ENCODE data around the gene DOLPP1. TPM values are rescaled to one million over a fixed set of nuclear protein-coding genes. Genes with fewer than 3 reads are reported as not detected.
A peak's percentile ranks its signal among the peaks of the same experiment; 100 is the strongest.
"Not testable (repeated sequence)": the region's sequence is repeated elsewhere in the genome, so short reads cannot be mapped to it uniquely, and the experiment has no call there.

DOLPP1 gene
- 10.3 and 10.5 TPM in 2 replicates for total RNA-seq

- Histone ChIP-seq H2AFZ (ENCODE audit: low read length) (peak within 1 kb of the TSS; percentile 99), H3K4me2 (ENCODE audit: insufficient read depth, low read length) (peak within 1 kb of the TSS; percentile 99), H3K36me3 (ENCODE audit: insufficient read depth, low read length) (no peaks in the 10 kb centered on the region), H4K20me1 (ENCODE audit: insufficient read depth, low read length) (peaks cover 5% of the 10 kb centered on the region), H3K4me1 (ENCODE audit: insufficient read depth, low read length) (peaks cover 14% of the 10 kb centered on the region), H3K27ac (ENCODE audit: low read depth, low read length) (peak within 1 kb of the TSS; percentile 64), H3K27me3 (ENCODE audit: insufficient read depth, low read length) (no peaks in the 10 kb centered on the region), H3K4me3 (ENCODE audit: insufficient read depth, low read length) (peak within 1 kb of the TSS; percentile 97), H3K9me3 (ENCODE audit: low read depth, low read length) (no peaks in the 10 kb centered on the region), H3K79me2 (ENCODE audit: insufficient read depth, low read length) (peaks cover 28% of the 10 kb centered on the region)
- peak; percentile 100 for DNase-seq (ENCODE audit: insufficient read length, low spot score, missing footprints)
- TF ChIP-seq CTCF (IDR thresholded peaks at IDR 0.05; ENCODE audit: extremely low read depth, low read depth, low read length) = no peak
These were observed at the start of gene DOLPP1 for GRCh38 chr9:129080601-129081387. Gene DOLPP1, plus strand, starts transcription at chr9:129081111. Its CDS starts 21 bp downstream, at chr9:129081132.

- no peak for TF ChIP-seq CTCF (IDR thresholded peaks at IDR 0.05; ENCODE audit: extremely low read depth, low read depth, low read length)
- Histone ChIP-seq H3K36me3 (ENCODE audit: insufficient read depth, low read length) (no peaks in the 10 kb centered on the region), H3K4me1 (ENCODE audit: insufficient read depth, low read length) (peaks cover 14% of the 10 kb centered on the region)
These were observed 49.4 kb upstream of the DOLPP1 start for GRCh38 chr9:129031514-129031913.

GRCh38 chr9:129032541-129033159 is 48.3 kb upstream of the DOLPP1 start:
- peaks cover 8% of the 10 kb centered on the region for H4K20me1 ChIP-seq (ENCODE audit: insufficient read depth, low read length)
- peaks cover 13% of the 10 kb centered on the region for H3K79me2 ChIP-seq (ENCODE audit: insufficient read depth, low read length)
- H3K27me3 ChIP-seq (ENCODE audit: insufficient read depth, low read length) = no peaks in the 10 kb centered on the region
- H3K27ac ChIP-seq (ENCODE audit: low read depth, low read length) = no peak overlapping the region
- no peak overlapping the region for H2AFZ ChIP-seq (ENCODE audit: low read length)
- H3K9me3 ChIP-seq (ENCODE audit: low read depth, low read length) = no peaks in the 10 kb centered on the region
- no peak overlapping the region for H3K4me2 ChIP-seq (ENCODE audit: insufficient read depth, low read length)
- DNase-seq (ENCODE audit: insufficient read length, low spot score, missing footprints) = peak; percentile 14
- TF ChIP-seq CTCF (IDR thresholded peaks at IDR 0.05; ENCODE audit: extremely low read depth, low read depth, low read length) = no peak
- H3K4me3 ChIP-seq (ENCODE audit: insufficient read depth, low read length) = no peak overlapping the region
- no peaks in the 10 kb centered on the region for H3K36me3 ChIP-seq (ENCODE audit: insufficient read depth, low read length)
- peaks cover 13% of the 10 kb centered on the region for H3K4me1 ChIP-seq (ENCODE audit: insufficient read depth, low read length)

More at GRCh38 chr9:129031514-129031913, 49.4 kb upstream of the DOLPP1 start:
- no peaks in the 10 kb centered on the region for H3K9me3 ChIP-seq (ENCODE audit: low read depth, low read length)
- DNase-seq (ENCODE audit: insufficient read length, low spot score, missing footprints) = no peak
- no peak overlapping the region for H2AFZ ChIP-seq (ENCODE audit: low read length)
- H3K27me3 ChIP-seq (ENCODE audit: insufficient read depth, low read length) = no peaks in the 10 kb centered on the region
- no peak overlapping the region for H3K27ac ChIP-seq (ENCODE audit: low read depth, low read length)
- no peak overlapping the region for H3K4me3 ChIP-seq (ENCODE audit: insufficient read depth, low read length)
- no peak overlapping the region for H3K4me2 ChIP-seq (ENCODE audit: insufficient read depth, low read length)
- peaks cover 6% of the 10 kb centered on the region for H4K20me1 ChIP-seq (ENCODE audit: insufficient read depth, low read length)
- peaks cover 13% of the 10 kb centered on the region for H3K79me2 ChIP-seq (ENCODE audit: insufficient read depth, low read length)

GRCh38 chr9:129033216-129033615 is 47.7 kb upstream of the DOLPP1 start:
- H4K20me1 ChIP-seq (ENCODE audit: insufficient read depth, low read length) = peaks cover 14% of the 10 kb centered on the region

GRCh38 chr9:129035838-129036237 is 45.1 kb upstream of the DOLPP1 start:
- H3K4me1 ChIP-seq (ENCODE audit: insufficient read depth, low read length) = peaks cover 21% of the 10 kb centered on the region
- H3K27me3 ChIP-seq (ENCODE audit: insufficient read depth, low read length); H3K36me3 ChIP-seq (ENCODE audit: insufficient read depth, low read length); H3K9me3 ChIP-seq (ENCODE audit: low read depth, low read length); DNase-seq (ENCODE audit: insufficient read length, low spot score, missing footprints); H3K27ac ChIP-seq (ENCODE audit: low read depth, low read length): not testable (repeated sequence)
- peak overlapping the region; percentile 100 for H2AFZ ChIP-seq (ENCODE audit: low read length)
- peaks cover 34% of the 10 kb centered on the region for H3K79me2 ChIP-seq (ENCODE audit: insufficient read depth, low read length)
- peak overlapping the region; percentile 99 for H3K4me2 ChIP-seq (ENCODE audit: insufficient read depth, low read length)
- H4K20me1 ChIP-seq (ENCODE audit: insufficient read depth, low read length) = peaks cover 20% of the 10 kb centered on the region
- H3K4me3 ChIP-seq (ENCODE audit: insufficient read depth, low read length) = peak overlapping the region; percentile 99

More at GRCh38 chr9:129033216-129033615, 47.7 kb upstream of the DOLPP1 start:
- Histone ChIP-seq H3K4me1 (ENCODE audit: insufficient read depth, low read length) (peaks cover 17% of the 10 kb centered on the region), H3K27me3 (ENCODE audit: insufficient read depth, low read length) (no peaks in the 10 kb centered on the region), H3K36me3 (ENCODE audit: insufficient read depth, low read length) (no peaks in the 10 kb centered on the region), H2AFZ (ENCODE audit: low read length) (no peak overlapping the region), H3K4me2 (ENCODE audit: insufficient read depth, low read length) (no peak overlapping the region), H3K4me3 (ENCODE audit: insufficient read depth, low read length) (no peak overlapping the region), H3K79me2 (ENCODE audit: insufficient read depth, low read length) (peaks cover 17% of the 10 kb centered on the region), H3K9me3 (ENCODE audit: low read depth, low read length) (no peaks in the 10 kb centered on the region), H3K27ac (ENCODE audit: low read depth, low read length) (no peak overlapping the region)
- TF ChIP-seq CTCF (IDR thresholded peaks at IDR 0.05; ENCODE audit: extremely low read depth, low read depth, low read length) = no peak
- peak; percentile 11 for DNase-seq (ENCODE audit: insufficient read length, low spot score, missing footprints)

Measured in osteoblast (primary cell).